GM19240 (cell line): Measurements from ENCODE around the gene DPP6.

Experiments used
- DNase-seq: peaks from one replicate; pipeline ENCODE4 v3.0.0; 2011; ENCODE audit warnings: low spot score; ENCODE audit not compliant: insufficient read length

Gene DPP6

GRCh38 chr7:154690411-154690810 is 638.2 kb downstream of the DPP6 start:
- no peak for DNase-seq

GRCh38 chr7:154693661-154694060 is 641.5 kb downstream of the DPP6 start:
- DNase-seq: no peak

GRCh38 chr7:154695836-154696235 is 643.6 kb downstream of the DPP6 start:
- no peak for DNase-seq

DNA sequence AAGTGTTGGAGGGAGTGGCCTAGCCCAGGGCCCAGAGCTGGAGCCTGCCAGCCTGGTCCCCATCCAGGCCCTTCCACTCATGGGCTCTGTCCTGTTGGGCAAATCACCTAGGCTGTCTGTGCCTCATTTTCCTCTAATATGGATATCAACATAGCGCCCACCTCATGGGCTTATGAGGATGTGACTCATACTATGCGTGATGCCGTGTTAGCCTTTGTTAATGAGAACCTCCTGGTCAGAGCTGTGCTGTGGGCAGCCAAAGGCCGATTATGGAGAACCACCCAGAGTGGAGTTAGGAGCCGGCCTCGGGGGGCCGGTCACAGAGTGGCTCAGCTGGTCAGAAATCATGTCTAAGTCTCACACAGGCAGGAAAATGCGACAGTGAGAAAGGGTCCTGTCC is 644.4 kb downstream of the DPP6 start:
- DNase-seq: no peak

DNA sequence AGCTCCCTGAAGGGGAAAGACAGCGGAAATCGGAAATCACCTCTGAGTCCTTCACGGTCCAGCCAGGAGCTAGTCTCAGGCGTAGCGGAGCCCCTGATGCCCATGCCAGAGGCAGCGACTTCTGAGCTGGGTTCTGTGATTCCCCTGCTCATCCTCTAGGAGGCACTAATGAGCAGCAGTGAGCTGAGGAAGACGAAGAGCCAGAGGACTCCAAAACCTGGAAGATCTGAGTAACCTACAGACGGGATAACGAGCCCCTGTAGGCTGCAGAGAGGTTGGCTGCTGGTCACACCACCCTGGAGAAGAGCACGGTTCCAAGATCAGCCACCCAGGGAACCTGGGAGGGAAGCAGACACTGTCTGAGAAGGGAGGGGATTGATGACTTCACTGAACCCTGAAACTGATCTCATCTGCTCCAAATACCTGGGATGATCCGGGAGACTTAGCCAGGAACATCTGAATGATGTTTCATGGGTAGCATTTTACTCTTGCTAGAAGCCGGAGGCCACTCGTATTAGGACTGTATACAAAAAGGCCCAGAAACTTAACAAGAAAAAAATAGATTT is 646.6 kb downstream of the DPP6 start:
- no peak for DNase-seq

GRCh38 chr7:154699417-154699816 is 647.2 kb downstream of the DPP6 start:
- no peak for DNase-seq

- DNase-seq: no peak
Measured at GRCh38 chr7:154709840-154710520, 657.8 kb downstream of the DPP6 start.

- no peak for DNase-seq
Measured at GRCh38 chr7:154720016-154720415, 667.8 kb downstream of the DPP6 start.

- DNase-seq: no peak
Measured at GRCh38 chr7:154721086-154721485, 668.9 kb downstream of the DPP6 start.

DNA sequence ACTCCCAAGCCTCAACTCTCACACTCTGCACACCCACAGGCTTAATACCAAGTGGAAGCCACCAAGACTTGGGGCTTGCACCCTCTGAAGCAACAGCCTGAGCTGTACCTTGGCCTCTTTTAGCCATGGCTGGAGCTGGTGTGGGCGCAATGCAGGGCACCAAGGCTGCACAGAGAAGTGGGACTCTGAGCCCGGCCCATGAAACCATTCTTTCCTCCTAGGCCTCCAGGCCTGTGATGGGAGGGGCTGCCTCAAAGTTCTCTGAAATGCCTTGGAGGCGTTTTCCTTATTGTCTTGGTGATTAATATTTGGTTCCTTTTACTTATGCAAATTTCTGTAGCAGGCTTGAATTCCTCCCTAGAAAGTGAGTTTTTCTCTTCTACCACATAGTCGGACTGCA is 674.2 kb downstream of the DPP6 start:
- no peak for DNase-seq

DNA sequence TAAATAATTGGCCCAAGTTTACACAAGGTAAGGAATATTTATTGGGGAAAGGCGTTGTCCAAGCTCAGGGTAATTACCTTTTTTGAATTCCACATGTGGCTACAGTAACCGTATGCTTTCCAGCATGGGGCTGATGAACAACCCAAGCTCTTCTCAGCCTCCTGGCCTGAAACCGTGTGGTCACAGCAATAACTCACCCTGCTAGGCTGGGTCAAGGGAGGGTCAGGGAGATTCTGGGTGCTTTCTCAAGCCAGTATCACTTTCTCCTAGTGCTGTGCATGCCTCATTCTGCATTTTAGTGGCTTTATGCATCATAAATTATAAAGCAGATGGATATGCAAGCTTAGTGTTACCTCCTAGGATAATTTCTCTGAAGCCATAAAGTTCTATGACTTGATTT is 676.9 kb downstream of the DPP6 start:
- no peak for DNase-seq

GRCh38 chr7:154735766-154736165 is 683.6 kb downstream of the DPP6 start:
- DNase-seq: no peak

DNA sequence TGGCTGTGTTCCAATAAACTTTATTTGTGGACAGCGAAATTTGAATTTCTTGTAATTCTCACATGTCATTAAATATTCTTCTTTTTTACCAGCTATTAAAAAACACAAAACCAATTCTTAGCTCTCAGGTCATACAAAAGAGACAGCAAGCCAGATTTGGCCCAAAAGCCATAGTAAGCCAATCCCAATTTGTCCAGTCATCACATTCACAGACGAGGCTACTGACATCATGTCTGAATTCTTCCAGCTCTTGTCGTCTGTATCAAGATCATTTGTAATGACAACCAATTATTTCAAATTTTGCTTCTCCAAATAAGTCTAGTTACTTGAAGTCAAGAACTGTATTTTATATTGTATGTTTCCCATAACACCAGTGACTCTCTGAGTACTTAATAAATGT is 684.2 kb downstream of the DPP6 start:
- DNase-seq: no peak

DNA sequence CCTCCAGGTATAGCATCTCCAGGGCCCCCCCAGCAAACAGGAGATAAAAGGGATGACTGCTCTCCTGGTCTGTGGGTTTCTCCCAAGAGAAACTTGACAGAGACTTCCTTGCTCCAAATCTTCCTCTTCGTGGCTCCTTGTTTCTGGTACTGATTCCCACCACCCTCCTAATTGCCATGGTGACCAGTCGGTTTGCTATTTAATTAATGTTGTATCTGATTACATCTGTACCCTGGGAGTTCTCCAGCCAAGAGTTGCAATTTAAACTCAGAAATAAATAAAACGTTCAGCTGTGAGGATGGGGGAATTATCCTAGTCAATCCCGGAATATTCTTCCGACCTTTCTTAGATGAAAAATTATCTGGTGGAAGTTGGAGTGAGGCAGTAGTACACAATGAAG is 686.0 kb downstream of the DPP6 start:
- no peak for DNase-seq

DNA sequence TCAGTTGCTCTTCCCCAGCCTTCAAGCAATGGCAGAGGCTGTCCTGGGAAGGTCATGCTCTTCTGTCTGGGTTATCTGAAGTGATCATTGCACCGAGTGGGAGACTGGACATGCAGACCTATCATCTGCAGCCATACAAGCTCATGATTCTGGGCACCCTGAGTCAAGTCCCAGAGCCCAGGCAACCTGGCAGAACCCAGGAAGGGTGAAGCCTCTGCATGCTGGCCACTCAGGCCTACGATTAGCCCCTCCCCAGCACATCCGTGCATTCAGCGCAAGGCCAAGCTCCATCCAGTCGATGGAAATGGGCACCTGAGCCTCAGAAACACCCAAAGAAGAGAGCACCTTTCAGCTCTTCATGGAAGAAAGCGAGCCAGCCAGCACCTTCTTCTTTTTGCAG is 688.9 kb downstream of the DPP6 start:
- no peak for DNase-seq

- no peak for DNase-seq
Measured at GRCh38 chr7:154743206-154743605, 691.0 kb downstream of the DPP6 start.

DNA sequence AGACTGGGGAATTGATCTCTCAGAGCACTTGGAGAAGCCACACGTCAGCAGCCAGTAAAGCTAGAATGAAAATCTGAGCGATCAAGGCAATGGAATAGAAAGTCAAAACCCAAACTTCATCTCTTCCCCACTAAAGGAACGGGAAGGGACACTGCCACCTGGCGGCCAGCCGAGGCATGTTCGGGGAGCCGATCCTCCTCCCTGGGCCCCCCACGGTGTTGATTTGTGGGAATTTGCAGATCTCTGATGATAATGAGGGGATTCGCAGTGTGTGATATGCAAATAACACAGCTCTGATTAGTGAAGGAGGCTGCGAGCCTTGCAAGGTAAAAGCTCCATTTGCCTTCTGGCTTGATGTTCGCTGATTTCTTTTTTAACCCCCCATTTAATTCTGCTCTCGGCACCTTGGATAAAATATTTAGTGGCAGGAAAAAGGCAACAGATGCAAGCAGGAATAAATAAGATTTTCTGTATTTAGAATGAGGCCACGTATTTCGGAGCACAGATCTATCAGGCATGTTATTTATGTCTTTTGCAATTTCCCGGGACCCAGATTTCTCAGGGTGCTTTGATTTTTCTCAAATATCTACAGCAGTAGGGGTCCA is 692.2 kb downstream of the DPP6 start:
- peak; percentile 30 for DNase-seq

- no peak for DNase-seq
Measured at GRCh38 chr7:154744861-154745258, 692.7 kb downstream of the DPP6 start.

GRCh38 chr7:154746571-154747360 is 694.6 kb downstream of the DPP6 start:
- no peak for DNase-seq

DNA sequence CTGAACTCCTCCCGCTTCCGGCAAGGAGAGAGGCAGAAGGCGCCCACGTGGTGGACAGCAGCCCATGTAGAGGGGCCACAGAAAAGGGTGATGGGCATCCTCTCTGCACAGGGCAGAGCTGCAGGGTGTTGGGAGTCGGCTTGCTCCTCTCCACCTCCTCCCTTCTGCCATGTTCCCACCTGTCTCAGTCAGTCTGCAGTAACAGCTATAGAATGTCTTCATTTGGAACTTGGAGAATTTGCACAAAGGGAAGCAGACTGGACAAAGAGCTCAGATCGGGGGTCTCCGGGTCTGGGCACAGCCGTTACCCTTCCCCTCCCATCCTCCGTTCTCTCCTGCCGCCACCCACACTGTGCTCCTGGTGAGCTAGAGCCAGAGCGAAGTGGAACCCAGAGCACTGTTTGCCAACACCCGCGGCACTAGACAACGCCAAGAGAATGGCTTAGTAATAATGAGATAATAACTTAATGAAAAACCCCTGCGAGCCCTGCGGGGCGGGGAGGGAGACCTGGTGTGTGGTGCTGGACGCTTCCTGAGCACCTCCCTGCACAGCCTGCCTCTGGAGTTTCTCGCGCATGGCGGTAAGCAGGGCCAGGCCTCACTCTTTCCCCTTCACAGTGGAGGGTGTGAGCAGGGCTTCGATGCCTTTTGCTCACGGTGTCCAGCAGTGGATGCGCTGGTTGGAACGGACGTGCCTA is 696.0 kb downstream of the DPP6 start:
- no peak for DNase-seq

DNA sequence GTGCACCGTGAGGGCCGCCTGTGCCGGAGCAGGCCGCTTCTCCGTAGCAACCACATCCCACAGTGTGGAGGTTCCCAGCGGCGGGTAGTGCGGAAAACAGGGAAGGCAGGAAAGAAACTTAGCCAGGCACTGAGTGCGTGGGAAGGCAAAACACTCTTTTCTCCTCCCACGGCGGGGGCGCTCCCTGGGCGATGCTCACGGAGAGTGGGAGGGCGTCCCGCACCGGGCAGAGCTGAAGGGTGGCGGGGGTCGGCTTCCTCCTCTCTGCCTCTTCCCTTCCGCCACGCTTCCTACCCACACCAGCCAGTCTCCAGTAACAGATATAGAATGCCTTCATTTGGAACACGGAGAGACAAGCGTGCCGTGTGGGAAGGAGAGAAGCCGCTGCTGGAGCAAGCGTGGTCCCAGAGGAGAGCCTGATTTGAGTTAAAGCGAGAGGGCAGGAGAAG is 698.2 kb downstream of the DPP6 start:
- DNase-seq: no peak

DNA sequence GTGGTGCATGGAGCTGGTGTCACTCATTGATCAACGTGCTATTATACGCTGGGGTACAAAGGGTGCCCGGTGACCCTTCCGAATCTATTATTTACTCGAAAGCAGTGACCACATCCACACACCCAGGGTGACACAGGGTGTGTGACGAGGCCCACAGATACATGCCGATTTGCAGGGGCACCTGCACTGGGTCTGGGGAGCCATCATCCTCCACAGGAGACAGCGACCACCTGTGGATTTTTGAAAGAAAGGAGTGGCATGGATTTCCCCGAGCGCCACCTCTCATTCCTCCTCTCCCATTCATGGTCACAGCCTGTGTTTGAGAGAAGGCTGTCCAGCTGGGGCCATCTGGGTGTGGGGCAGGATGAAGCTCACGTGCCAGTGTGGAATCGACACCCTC is 701.0 kb downstream of the DPP6 start:
- no peak for DNase-seq
